ENCODE measurements around the gene POLQ. TPM values are rescaled to one million over a fixed set of nuclear protein-coding genes. Genes with fewer than 3 reads are reported as not detected.
"Not testable (repeated sequence)": the region's sequence is repeated elsewhere in the genome, so short reads cannot be mapped to it uniquely, and the experiment has no call there.

The POLQ gene
- total RNA-seq (0.35 TPM), polyA plus RNA-seq (ENCODE audit: insufficient read depth, low read depth, low replicate concordance) (not detected)
- long read RNA-seq, donor 1 = 0 reads
- long read RNA-seq, donor 2 = 0 reads
- long read RNA-seq, donor 3 = 0 reads
- long read RNA-seq, donor 4 = 0 reads
- long read RNA-seq, donor 5 = 0 reads
- long read RNA-seq, donor 6, partial matches to known transcripts = 7 of 7 reads
- long read RNA-seq, donor 6, other reads (novel, unspliced or antisense) = 0 of 7 reads
- long read RNA-seq, donor 7 = 0 reads
- long read RNA-seq, donor 8 = 0 reads
- long read RNA-seq, donor 9 = 0 reads
- long read RNA-seq, donor 10 = 0 reads

GRCh38 chr3:121545574-121546455 lies at the start of gene POLQ:
POLQ (minus strand) TSS chr3:121545988; CDS start chr3:121545877, 111 bp downstream.
- DNase-seq (peak; percentile 90 to 98 (median 95)), FAIRE-seq (peak; percentile 73)
- intact Hi-C loops (cut with DNase I) = no loop called here
- Histone ChIP-seq H3K36me3 (ENCODE audit: control insufficient read depth in 2 of 3, insufficient read depth in 3 of 3, low read length in 3 of 3) (no peaks in the 10 kb centered on the region), H3K9me3 (ENCODE audit: control insufficient read depth in 2 of 3, insufficient read depth in 1 of 3, low read length in 3 of 3) (no peaks in the 10 kb centered on the region), H3K4me1 (ENCODE audit: control insufficient read depth in 2 of 3, insufficient read depth in 2 of 3, low read depth in 1 of 3, low read length in 3 of 3) (peaks cover 0 to 4% (median 0%) of the 10 kb centered on the region in 3 donors), H3K4me3 (ENCODE audit: low read length in 3 of 3) (peak within 1 kb of the TSS; percentile 78 to 95 (median 85)), H3K27me3 (ENCODE audit: control insufficient read depth, insufficient read depth, low read length) (no peaks in the 10 kb centered on the region), H3K9ac (ENCODE audit: low read length in 3 of 3) (peak within 1 kb of the TSS; percentile 37 to 96 (median 61)), H3K27ac (ENCODE audit: low read depth in 2 of 2, low read length in 2 of 2) (peak within 1 kb of the TSS in 1 of 2 donors; percentile 56)
- no peak for TF ChIP-seq CTCF (IDR thresholded peaks at IDR 0.05; ENCODE audit: borderline replicate concordance, extremely low read depth, insufficient read depth)

GRCh38 chr3:121594850-121595249 lies 49.1 kb upstream of the POLQ start:
- FAIRE-seq (no peak), DNase-seq (no peak)
- Histone ChIP-seq H3K4me1 (ENCODE audit: control insufficient read depth in 2 of 3, insufficient read depth in 2 of 3, low read depth in 1 of 3, low read length in 3 of 3) (peaks cover 0 to 6% (median 0%) of the 10 kb centered on the region in 3 donors), H3K27me3 (ENCODE audit: control insufficient read depth, insufficient read depth, low read length) (no peaks in the 10 kb centered on the region), H3K27ac (ENCODE audit: low read depth in 2 of 2, low read length in 2 of 2) (no peak overlapping the region), H3K9ac (ENCODE audit: low read length in 3 of 3) (no peak overlapping the region), H3K36me3 (ENCODE audit: control insufficient read depth in 2 of 3, insufficient read depth in 3 of 3, low read length in 3 of 3) (no peaks in the 10 kb centered on the region), H3K9me3 (ENCODE audit: control insufficient read depth in 2 of 3, insufficient read depth in 1 of 3, low read length in 3 of 3) (no peaks in the 10 kb centered on the region), H3K4me3 (ENCODE audit: low read length in 3 of 3) (no peak overlapping the region)
- TF ChIP-seq CTCF (IDR thresholded peaks at IDR 0.05; ENCODE audit: borderline replicate concordance, extremely low read depth, insufficient read depth) = no peak
- intact Hi-C loops (cut with DNase I) = no loop called here

- not testable (repeated sequence) for H3K9ac ChIP-seq (ENCODE audit: low read length in 3 of 3); H3K27ac ChIP-seq (ENCODE audit: low read depth in 2 of 2, low read length in 2 of 2)
Observed at GRCh38 chr3:121593806-121594205, 48.0 kb upstream of the POLQ start.

More at GRCh38 chr3:121593806-121594205, 48.0 kb upstream of the POLQ start:
- DNase-seq; H3K4me1 ChIP-seq (ENCODE audit: control insufficient read depth in 2 of 3, insufficient read depth in 2 of 3, low read depth in 1 of 3, low read length in 3 of 3); H3K27me3 ChIP-seq (ENCODE audit: control insufficient read depth, insufficient read depth, low read length); FAIRE-seq; H3K36me3 ChIP-seq (ENCODE audit: control insufficient read depth in 2 of 3, insufficient read depth in 3 of 3, low read length in 3 of 3); H3K9me3 ChIP-seq (ENCODE audit: control insufficient read depth in 2 of 3, insufficient read depth in 1 of 3, low read length in 3 of 3); intact Hi-C loops (cut with DNase I); H3K4me3 ChIP-seq (ENCODE audit: low read length in 3 of 3): not testable (repeated sequence)
